HUES6 (cell line): Measurements from ENCODE around the gene CD244.
"Not testable (repeated sequence)": the region's sequence is repeated elsewhere in the genome, so short reads cannot be mapped to it uniquely, and the experiment has no call there.

Experiments
- H3K27ac ChIP-seq: 2 replicates; pipeline ENCODE4 v1.7.0; 2013; ENCODE audit warnings: low read depth, mild to moderate bottlenecking, low read length, inconsistent platforms
- H3K27me3 ChIP-seq: 2 replicates; pipeline ENCODE4 v1.6.1; 2013; ENCODE audit warnings: low read length; ENCODE audit not compliant: control insufficient read depth, insufficient read depth
- H3K36me3 ChIP-seq: 2 replicates; pipeline ENCODE4 v1.6.1; 2013; ENCODE audit warnings: low read length; ENCODE audit not compliant: control insufficient read depth, insufficient read depth
- H3K4me1 ChIP-seq: 2 replicates; pipeline ENCODE4 v1.6.1; 2013; ENCODE audit warnings: low read length; ENCODE audit not compliant: control insufficient read depth, insufficient read depth
- H3K4me3 ChIP-seq: 2 replicates; pipeline ENCODE4 v1.5.1; 2013; ENCODE audit warnings: low read depth, low read length
- H3K9ac ChIP-seq: one replicate; pipeline ENCODE4 v1.6.1; 2013; ENCODE audit warnings: mild to moderate bottlenecking, low read length
- H3K9me3 ChIP-seq: 2 replicates; pipeline ENCODE4 v1.6.1; 2013; ENCODE audit warnings: low read depth, low read length; ENCODE audit not compliant: control insufficient read depth, insufficient read depth

Gene CD244

DNA sequence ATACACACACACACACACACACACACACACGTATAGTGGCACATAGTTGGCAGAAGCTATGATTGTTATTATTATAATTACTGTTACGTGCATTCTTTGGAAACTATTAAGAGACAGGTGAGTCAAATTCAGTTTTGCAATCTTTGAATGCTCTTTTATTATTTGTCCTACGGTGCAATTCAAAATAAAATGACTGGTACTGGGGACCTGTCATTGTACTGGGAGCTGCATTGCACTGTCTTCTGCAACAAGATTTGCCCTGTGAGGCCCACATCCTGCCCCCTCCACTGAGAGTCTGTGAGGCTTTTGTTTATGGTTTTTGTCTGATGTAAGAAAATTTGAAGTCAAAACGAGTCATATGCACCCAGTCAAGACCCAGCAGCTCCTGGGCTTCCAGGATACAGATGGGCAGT is 64.8 kb downstream of the CD244 start:
- Histone ChIP-seq H3K27me3 (no peaks in the 10 kb centered on the region), H3K9me3 (peaks cover 2% of the 10 kb centered on the region; the same call in 1 of the 2 replicates), H3K4me3 (no peak overlapping the region), H3K36me3 (no peaks in the 10 kb centered on the region), H3K4me1 (no peaks in the 10 kb centered on the region), H3K27ac (no peak overlapping the region), H3K9ac (no peak overlapping the region)

- no peak overlapping the region for H3K27ac ChIP-seq
- H3K4me3 ChIP-seq, result no peak overlapping the region
- H3K4me1 ChIP-seq, result no peaks in the 10 kb centered on the region
- no peaks in the 10 kb centered on the region for H3K27me3 ChIP-seq
- no peak overlapping the region for H3K9ac ChIP-seq
- no peaks in the 10 kb centered on the region for H3K36me3 ChIP-seq
- peaks cover 2% of the 10 kb centered on the region; the same call in 1 of the 2 replicates for H3K9me3 ChIP-seq
These were observed 65.4 kb downstream of the CD244 start for GRCh38 chr1:160797271-160797709.

DNA sequence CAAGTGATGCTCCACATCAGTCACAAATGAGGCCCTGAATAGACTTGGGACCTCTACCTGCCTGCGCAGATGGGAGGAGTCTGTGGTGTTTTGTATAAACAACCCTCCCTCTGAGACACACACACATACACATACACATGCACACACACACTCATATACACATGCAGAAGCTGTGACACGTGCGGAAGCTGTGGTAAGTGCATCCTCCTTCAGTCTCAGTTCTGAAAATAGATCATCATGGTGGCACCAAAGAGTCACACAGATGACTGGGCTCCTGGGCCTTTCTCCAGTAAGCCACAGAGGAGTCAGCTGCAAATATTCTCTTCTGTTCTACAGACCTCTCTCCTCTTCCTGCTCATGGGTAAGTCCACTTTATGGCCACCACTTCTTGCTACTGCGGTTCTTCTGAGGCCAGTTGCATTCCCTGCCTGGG is 66.7 kb downstream of the CD244 start, which contains the start of gene LY9:
LY9 (plus strand) TSS at position 224 of the 433 bp plus-strand sequence; CDS start at position 238, 14 bp downstream.
- no peaks in the 10 kb centered on the region for H3K4me1 ChIP-seq

GRCh38 chr1:160794376-160794775 is 68.3 kb downstream of the CD244 start:
- Histone ChIP-seq H3K4me3 (no peak overlapping the region), H3K27ac (no peak overlapping the region), H3K27me3 (no peaks in the 10 kb centered on the region), H3K9ac (no peak overlapping the region), H3K9me3 (peaks cover 2% of the 10 kb centered on the region; the same call in 1 of the 2 replicates), H3K36me3 (no peaks in the 10 kb centered on the region), H3K4me1 (no peaks in the 10 kb centered on the region)

More for the DNA sequence above, 66.7 kb downstream of the CD244 start, which contains the start of gene LY9:
- H3K27ac ChIP-seq, result no peak within 1 kb of the TSS
- H3K36me3 ChIP-seq, result no peaks in the 10 kb centered on the region
- H3K9ac ChIP-seq, result no peak within 1 kb of the TSS
- no peaks in the 10 kb centered on the region for H3K27me3 ChIP-seq
- peaks cover 2% of the 10 kb centered on the region; the same call in 1 of the 2 replicates for H3K9me3 ChIP-seq
- no peak within 1 kb of the TSS for H3K4me3 ChIP-seq

- Histone ChIP-seq H3K27ac (no peak overlapping the region), H3K9ac (no peak overlapping the region), H3K4me3 (no peak overlapping the region)
These were observed 72.7 kb downstream of the CD244 start for GRCh38 chr1:160789702-160790611.

GRCh38 chr1:160789051-160789701 is 73.5 kb downstream of the CD244 start:
- Histone ChIP-seq H3K27ac (no peak overlapping the region), H3K4me1 (no peaks in the 10 kb centered on the region), H3K9me3 (no peaks in the 10 kb centered on the region), H3K36me3 (no peaks in the 10 kb centered on the region), H3K27me3 (no peaks in the 10 kb centered on the region), H3K4me3 (no peak overlapping the region), H3K9ac (no peak overlapping the region)

More at GRCh38 chr1:160789702-160790611, 72.7 kb downstream of the CD244 start:
- Histone ChIP-seq H3K4me1 (no peaks in the 10 kb centered on the region), H3K36me3 (no peaks in the 10 kb centered on the region), H3K9me3 (peaks cover 1% of the 10 kb centered on the region; the same call in 1 of the 2 replicates), H3K27me3 (no peaks in the 10 kb centered on the region)

- not testable (repeated sequence) for H3K9ac ChIP-seq, H3K27ac ChIP-seq, H3K9me3 ChIP-seq
These were observed 79.5 kb downstream of the CD244 start for GRCh38 chr1:160782988-160783765.

DNA sequence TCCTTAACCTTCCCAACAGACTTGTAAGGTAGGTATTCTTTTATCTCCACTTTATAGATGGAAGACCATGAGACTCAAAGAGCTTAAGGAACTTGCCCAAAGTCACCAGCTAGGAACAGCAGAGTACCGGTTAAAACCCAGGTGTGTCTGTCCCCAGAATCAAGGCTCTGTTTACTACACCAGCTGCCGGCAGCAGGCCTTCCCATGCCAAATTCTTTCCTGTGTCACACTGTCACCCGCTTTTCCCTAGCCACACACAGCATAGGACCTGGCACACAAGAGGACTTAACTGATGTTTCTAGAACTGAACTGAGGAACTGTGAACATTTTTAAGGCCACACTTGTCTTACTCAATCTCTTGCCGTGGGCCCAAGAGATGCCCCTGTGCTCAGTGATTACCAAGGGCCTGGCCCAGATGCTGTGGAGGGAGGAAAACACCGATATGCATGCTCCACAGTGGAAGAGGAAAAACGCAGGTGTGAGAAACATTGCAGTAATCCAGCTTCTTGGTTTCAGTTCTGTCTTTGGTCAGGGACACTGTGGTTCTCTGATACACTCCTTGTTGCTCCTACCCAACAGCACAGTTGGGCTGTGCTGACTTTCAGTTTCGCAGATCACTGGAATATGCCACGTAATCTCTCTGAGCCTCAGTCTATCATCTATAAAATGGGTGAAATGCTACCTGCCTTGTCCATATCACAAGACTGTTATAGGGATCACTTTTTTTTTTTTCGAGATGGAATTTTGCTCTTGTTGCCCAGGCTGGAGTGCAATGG is 80.6 kb downstream of the CD244 start:
- H3K27ac ChIP-seq, result no peak overlapping the region
- H3K9ac ChIP-seq, result no peak overlapping the region
- H3K4me1 ChIP-seq, result no peaks in the 10 kb centered on the region
- H3K9me3 ChIP-seq, result peaks cover 9% of the 10 kb centered on the region; the same call in 1 of the 2 replicates
- no peaks in the 10 kb centered on the region for H3K27me3 ChIP-seq
- no peak overlapping the region for H3K4me3 ChIP-seq
- no peaks in the 10 kb centered on the region for H3K36me3 ChIP-seq

More at GRCh38 chr1:160782988-160783765, 79.5 kb downstream of the CD244 start:
- H3K27me3 ChIP-seq, H3K4me3 ChIP-seq, H3K36me3 ChIP-seq, H3K4me1 ChIP-seq: not testable (repeated sequence)

DNA sequence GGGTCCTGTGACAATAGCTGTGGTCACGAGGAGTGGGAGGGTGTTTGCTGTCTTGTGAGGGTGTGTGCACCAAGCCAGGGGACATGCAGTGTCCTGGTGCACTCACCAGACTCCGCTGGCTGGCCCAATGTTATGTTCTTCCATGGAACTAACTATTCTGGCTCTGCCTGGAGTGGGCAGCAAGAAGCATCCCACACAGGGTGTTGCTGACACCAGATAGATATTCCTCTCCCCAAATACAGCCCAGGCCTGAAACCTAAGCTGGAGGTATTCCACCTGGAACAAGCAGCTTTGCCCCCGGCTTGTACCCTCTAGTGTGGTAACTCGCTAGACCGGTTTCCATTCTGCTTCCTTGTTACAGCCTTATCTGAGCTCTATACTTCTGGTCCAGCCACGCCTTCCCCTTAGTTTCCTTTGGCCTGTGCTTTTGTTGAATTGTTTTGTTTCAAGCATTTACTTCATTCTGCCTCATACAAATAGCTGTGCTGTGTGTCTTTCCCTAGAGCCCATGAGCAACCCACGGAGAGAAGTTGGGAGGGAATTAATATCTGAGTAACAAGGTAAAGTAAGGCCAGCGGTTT is 81.4 kb downstream of the CD244 start:
- Histone ChIP-seq H3K27me3 (no peaks in the 10 kb centered on the region), H3K4me1 (no peaks in the 10 kb centered on the region), H3K4me3 (no peak overlapping the region), H3K27ac (no peak overlapping the region), H3K36me3 (no peaks in the 10 kb centered on the region), H3K9me3 (peaks cover 9% of the 10 kb centered on the region; the same call in 1 of the 2 replicates), H3K9ac (no peak overlapping the region)

DNA sequence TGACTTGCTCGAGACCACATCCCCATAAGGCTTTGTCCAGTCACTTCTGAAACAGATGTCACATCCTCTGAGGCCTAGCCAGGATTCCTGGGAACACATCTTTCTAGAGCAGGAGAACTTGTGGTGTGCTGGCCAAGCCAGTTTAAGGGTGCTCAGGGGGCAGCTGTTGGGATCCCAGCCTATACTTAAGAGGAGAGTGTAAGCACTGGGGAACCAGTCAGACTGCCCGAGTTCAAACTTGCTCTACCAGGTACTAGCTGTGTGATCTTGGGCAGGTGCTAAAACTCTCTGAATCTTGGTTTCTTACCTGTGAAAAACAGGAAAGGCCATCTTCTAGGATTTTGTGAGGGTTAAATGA is 82.3 kb downstream of the CD244 start:
- no peak overlapping the region for H3K4me3 ChIP-seq
- no peak overlapping the region for H3K27ac ChIP-seq
- no peak overlapping the region for H3K9ac ChIP-seq
- H3K4me1 ChIP-seq, result no peaks in the 10 kb centered on the region
- H3K9me3 ChIP-seq, result peaks cover 9% of the 10 kb centered on the region; the same call in 1 of the 2 replicates
- no peaks in the 10 kb centered on the region for H3K36me3 ChIP-seq
- H3K27me3 ChIP-seq, result no peaks in the 10 kb centered on the region
